Measurements from ENCODE around the gene FOXP3. TPM values are rescaled to one million over a fixed set of nuclear protein-coding genes. Genes with fewer than 3 reads are reported as not detected.

The FOXP3 gene
- total RNA-seq, 1 experiment from 2014 or later, result 0.42 TPM

DNA sequence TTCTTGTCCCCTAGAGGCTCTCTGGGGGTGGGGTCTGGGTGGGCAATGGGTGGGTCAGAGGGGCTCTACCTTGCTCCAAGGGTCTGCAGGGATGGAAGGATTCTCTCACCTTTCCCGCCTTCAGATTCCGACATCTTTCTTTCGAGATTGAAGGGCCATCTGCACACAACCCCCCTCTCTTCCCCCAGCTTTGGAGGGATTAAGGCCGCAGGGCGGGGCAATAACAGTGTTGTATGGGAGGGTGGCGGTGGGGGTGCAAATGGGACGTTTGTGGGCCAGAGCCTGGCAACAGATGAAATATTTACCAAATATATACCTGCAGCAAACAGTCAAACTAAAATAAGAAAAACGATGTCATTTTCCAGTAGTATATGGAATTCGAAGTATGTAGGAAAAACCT is 31.3 kb downstream of the FOXP3 start, which contains the start of gene CACNA1F (continued):
- TF ChIP-seq ETV6 (CRISPR knock-in tag; IDR thresholded peaks at IDR 0.05) (no peak), GABPB1 (CRISPR knock-in tag; IDR thresholded peaks at IDR 0.05) (no peak), ZNF671 (CRISPR knock-in tag; IDR thresholded peaks at IDR 0.05) (no peak), ZBTB43 (CRISPR knock-in tag; IDR thresholded peaks at IDR 0.05) (no peak)

GRCh38 chrX:49232525-49232924 is 32.0 kb downstream of the FOXP3 start:
- CTCF ChIA-PET, result no interaction called here
- Mint-ChIP-seq H3K27me3 (ENCODE audit: low read depth) (peaks cover 2% of the 10 kb centered on the region), H3K4me1 (peaks cover 10% of the 10 kb centered on the region), H3K4me3 (no peak overlapping the region), H3K9me3 (no peaks in the 10 kb centered on the region), H3K36me3 (no peaks in the 10 kb centered on the region), H3K27ac (no peak overlapping the region)
- ATAC-seq (no peak), DNase-seq (ENCODE audit: low spot score) (no peak)
- POLR2A ChIA-PET, result no interaction called here
- TF ChIP-seq GABPB1 (CRISPR knock-in tag; IDR thresholded peaks at IDR 0.05) (no peak), NR2C2 (CRISPR knock-in tag; IDR thresholded peaks at IDR 0.05) (no peak), ZBTB21 (CRISPR knock-in tag; IDR thresholded peaks at IDR 0.05; ENCODE audit: borderline replicate concordance) (no peak), TEAD1 (CRISPR knock-in tag; IDR thresholded peaks at IDR 0.05) (no peak), ZBTB43 (CRISPR knock-in tag; IDR thresholded peaks at IDR 0.05) (no peak), AFF4 (CRISPR knock-in tag; IDR thresholded peaks at IDR 0.05; ENCODE audit: borderline replicate concordance) (no peak), FOXJ3 (CRISPR knock-in tag; IDR thresholded peaks at IDR 0.05; ENCODE audit: borderline replicate concordance) (no peak), PRRX2 (CRISPR knock-in tag; IDR thresholded peaks at IDR 0.05) (no peak), ETV6 (CRISPR knock-in tag; IDR thresholded peaks at IDR 0.05) (no peak)
- TF ChIP-seq, protein P1, sequence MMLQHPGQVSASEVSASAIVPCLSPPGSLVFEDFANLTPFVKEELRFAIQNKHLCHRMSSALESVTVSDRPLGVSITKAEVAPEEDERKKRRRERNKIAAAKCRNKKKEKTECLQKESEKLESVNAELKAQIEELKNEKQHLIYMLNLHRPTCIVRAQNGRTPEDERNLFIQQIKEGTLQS (CRISPR knock-in tag; conservative IDR thresholded peaks at IDR 0.05), result no peak
- TF ChIP-seq, protein P2, sequence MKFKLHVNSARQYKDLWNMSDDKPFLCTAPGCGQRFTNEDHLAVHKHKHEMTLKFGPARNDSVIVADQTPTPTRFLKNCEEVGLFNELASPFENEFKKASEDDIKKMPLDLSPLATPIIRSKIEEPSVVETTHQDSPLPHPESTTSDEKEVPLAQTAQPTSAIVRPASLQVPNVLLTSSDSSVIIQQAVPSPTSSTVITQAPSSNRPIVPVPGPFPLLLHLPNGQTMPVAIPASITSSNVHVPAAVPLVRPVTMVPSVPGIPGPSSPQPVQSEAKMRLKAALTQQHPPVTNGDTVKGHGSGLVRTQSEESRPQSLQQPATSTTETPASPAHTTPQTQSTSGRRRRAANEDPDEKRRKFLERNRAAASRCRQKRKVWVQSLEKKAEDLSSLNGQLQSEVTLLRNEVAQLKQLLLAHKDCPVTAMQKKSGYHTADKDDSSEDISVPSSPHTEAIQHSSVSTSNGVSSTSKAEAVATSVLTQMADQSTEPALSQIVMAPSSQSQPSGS (CRISPR knock-in tag; IDR thresholded peaks at IDR 0.05; ENCODE audit: borderline replicate concordance, low read depth), result no peak

- POLR2A ChIA-PET, result no interaction called here
- CTCF ChIA-PET, result interaction anchor here (0.6 to 1.3 kb wide), 4 partner anchors 38 to 47 kb away, joined by 3 to 6 read pairs (median 4); no protein-coding TSS in a partner anchor
- H3K4me3 Mint-ChIP-seq, result peak overlapping the region; percentile 75
- H3K9me3 Mint-ChIP-seq, result no peaks in the 10 kb centered on the region
- DNase-seq (ENCODE audit: low spot score), result no peak
- ATAC-seq, result no peak
- no peak overlapping the region for H3K27ac Mint-ChIP-seq
- no peaks in the 10 kb centered on the region for H3K36me3 Mint-ChIP-seq
- TF ChIP-seq AR (CRISPR knock-in tag; IDR thresholded peaks at IDR 0.05) (no peak), ESRRA (CRISPR knock-in tag; IDR thresholded peaks at IDR 0.05; ENCODE audit: borderline replicate concordance) (no peak), IRF2 (CRISPR knock-in tag; IDR thresholded peaks at IDR 0.05; ENCODE audit: borderline replicate concordance, low read depth) (no peak), EMX1 (CRISPR knock-in tag; IDR thresholded peaks at IDR 0.05) (no peak), ZNF317 (CRISPR knock-in tag; IDR thresholded peaks at IDR 0.05; ENCODE audit: borderline replicate concordance, low read depth) (no peak), RELA (CRISPR knock-in tag; IDR thresholded peaks at IDR 0.05; ENCODE audit: borderline replicate concordance) (no peak)
- TF ChIP-seq, protein P3, sequence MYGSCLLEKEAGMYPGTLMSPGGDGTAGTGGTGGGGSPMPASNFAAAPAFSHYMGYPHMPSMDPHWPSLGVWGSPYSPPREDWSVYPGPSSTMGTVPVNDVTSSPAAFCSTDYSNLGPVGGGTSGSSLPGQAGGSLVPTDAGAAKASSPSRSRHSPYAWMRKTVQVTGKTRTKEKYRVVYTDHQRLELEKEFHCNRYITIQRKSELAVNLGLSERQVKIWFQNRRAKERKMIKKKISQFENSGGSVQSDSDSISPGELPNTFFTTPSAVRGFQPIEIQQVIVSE (CRISPR knock-in tag; IDR thresholded peaks at IDR 0.05; ENCODE audit: borderline replicate concordance), result no peak
- TF ChIP-seq, protein P4, sequence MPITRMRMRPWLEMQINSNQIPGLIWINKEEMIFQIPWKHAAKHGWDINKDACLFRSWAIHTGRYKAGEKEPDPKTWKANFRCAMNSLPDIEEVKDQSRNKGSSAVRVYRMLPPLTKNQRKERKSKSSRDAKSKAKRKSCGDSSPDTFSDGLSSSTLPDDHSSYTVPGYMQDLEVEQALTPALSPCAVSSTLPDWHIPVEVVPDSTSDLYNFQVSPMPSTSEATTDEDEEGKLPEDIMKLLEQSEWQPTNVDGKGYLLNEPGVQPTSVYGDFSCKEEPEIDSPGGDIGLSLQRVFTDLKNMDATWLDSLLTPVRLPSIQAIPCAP (CRISPR knock-in tag; IDR thresholded peaks at IDR 0.05), result no peak
- peaks cover 6% of the 10 kb centered on the region for H3K27me3 Mint-ChIP-seq (ENCODE audit: low read depth)
- H3K4me1 Mint-ChIP-seq, result peaks cover 10% of the 10 kb centered on the region
These were observed 33.0 kb downstream of the FOXP3 start for GRCh38 chrX:49231333-49232000.

Measured in WTC11 (cell line).